Skeletal muscle tissue (tissue), 4 donors: ENCODE measurements around the gene BPIFA3. TPM values are rescaled to one million over a fixed set of nuclear protein-coding genes. Genes with fewer than 3 reads are reported as not detected.

ENCODE experiments used
- H3K27ac ChIP-seq: one replicate; pipeline ENCODE4 v1.7.0; 2013; ENCODE audit warnings: mild to moderate bottlenecking, low read depth, low read length, inconsistent platforms
- H3K27me3 ChIP-seq, 3 donors: one replicate each; pipeline ENCODE4 v1.7.0; 2013; ENCODE audit warnings: low read length in 3 of 3; ENCODE audit not compliant: control insufficient read depth in 3 of 3, insufficient read depth in 3 of 3
- H3K36me3 ChIP-seq, 3 donors: one replicate each; pipeline ENCODE4 v1.7.0; 2013; ENCODE audit warnings: low read length in 3 of 3; ENCODE audit not compliant: control insufficient read depth in 3 of 3, insufficient read depth in 3 of 3
- H3K4me1 ChIP-seq, 3 donors: one replicate each; pipeline ENCODE4 v1.7.0; 2013; ENCODE audit warnings: low read length in 3 of 3, mild to moderate bottlenecking in 3 of 3; ENCODE audit not compliant: control insufficient read depth in 3 of 3, insufficient read depth in 3 of 3
- H3K4me3 ChIP-seq, 3 donors: one replicate each; pipeline ENCODE4 v1.7.0; 2013; ENCODE audit warnings: low read length in 3 of 3
- H3K9ac ChIP-seq, 3 donors: one replicate each; pipeline ENCODE4 v1.7.0; 2013; ENCODE audit warnings: low read length in 3 of 3, mild to moderate bottlenecking in 3 of 3, moderate library complexity in 2 of 3, low read depth in 1 of 3
- H3K9me3 ChIP-seq, 3 donors: one replicate each; pipeline ENCODE4 v1.7.0; 2013; ENCODE audit warnings: low read length in 3 of 3; ENCODE audit not compliant: control insufficient read depth in 3 of 3
- total RNA-seq: library from RNA; depleted of rRNA; stranded (reverse); fragments of >200 nt; gene quantifications from one replicate; pipeline ENCODE4 v1.2.3, GENCODE V29; 2014
- donor health status: Osteomylitis.

Gene BPIFA3
- total RNA-seq, 1 donor from 2014 or later, result not detected

- Histone ChIP-seq H3K27ac (no peak overlapping the region), H3K9ac (no peak overlapping the region), H3K27me3 (peaks cover 10 to 44% (median 24%) of the 10 kb centered on the region in 3 donors), H3K4me1 (no peaks in the 10 kb centered on the region), H3K9me3 (no peaks in the 10 kb centered on the region), H3K36me3 (no peaks in the 10 kb centered on the region), H3K4me3 (no peak overlapping the region)
These were observed 58.1 kb downstream of the BPIFA3 start for GRCh38 chr20:33275215-33275614.

GRCh38 chr20:33275871-33276270 is 58.7 kb downstream of the BPIFA3 start:
- Histone ChIP-seq H3K4me3 (no peak overlapping the region), H3K27me3 (peaks cover 13 to 43% (median 26%) of the 10 kb centered on the region in 3 donors), H3K27ac (no peak overlapping the region), H3K4me1 (no peaks in the 10 kb centered on the region), H3K36me3 (no peaks in the 10 kb centered on the region), H3K9me3 (no peaks in the 10 kb centered on the region), H3K9ac (no peak overlapping the region)

GRCh38 chr20:33276303-33277113 is 59.4 kb downstream of the BPIFA3 start:
- H3K27ac ChIP-seq, result no peak overlapping the region
- no peaks in the 10 kb centered on the region for H3K36me3 ChIP-seq
- H3K27me3 ChIP-seq, result peaks cover 16 to 42% (median 30%) of the 10 kb centered on the region in 3 donors
- no peaks in the 10 kb centered on the region for H3K9me3 ChIP-seq
- no peaks in the 10 kb centered on the region for H3K4me1 ChIP-seq
- H3K9ac ChIP-seq, result no peak overlapping the region
- no peak overlapping the region for H3K4me3 ChIP-seq

Other genes starting within 250 kb of the BPIFA3 start
- gene SUN5, start 212.9 kb upstream of the BPIFA3 start, total RNA-seq, result not detected
- gene BPIFB2, start 209.6 kb upstream of the BPIFA3 start, total RNA-seq, result not detected
- not detected for gene BPIFB6, start 185.7 kb upstream of the BPIFA3 start, total RNA-seq
- gene BPIFB3, start 163.4 kb upstream of the BPIFA3 start, total RNA-seq, result not detected
- not detected for gene BPIFB4, start 137.7 kb upstream of the BPIFA3 start, total RNA-seq
- gene BPIFA2, start 49.2 kb upstream of the BPIFA3 start, total RNA-seq, result not detected
- not detected for gene BPIFA1, start 18.6 kb downstream of the BPIFA3 start, total RNA-seq
- not detected for gene BPIFB1, start 65.9 kb downstream of the BPIFA3 start, total RNA-seq
- 20.4 TPM for gene CDK5RAP1, start 184.2 kb downstream of the BPIFA3 start, total RNA-seq
- 36.5 TPM for gene SNTA1, start 226.4 kb downstream of the BPIFA3 start, total RNA-seq